Lung (tissue), 12 donors: Measurements from ENCODE around the gene AP5S1. TPM values are rescaled to one million over a fixed set of nuclear protein-coding genes. Genes with fewer than 3 reads are reported as not detected.

ENCODE experiments used
- ATAC-seq: fragments of 200-7000 bp; cut with Tn5 transposase; one replicate; pipeline ENCODE4 v1.9.1; 2020; ENCODE audit warnings: moderate number of reproducible peaks; ENCODE audit not compliant: insufficient read depth, low FRiP score
- DNase-seq, 3 donors: peaks; one replicate each; pipeline ENCODE4 v3.0.0-alpha.2; 2013 to 2017
- H3K27ac ChIP-seq, 2 donors: one replicate each; pipeline ENCODE4 v1.5.1; 2013; ENCODE audit warnings: mild to moderate bottlenecking in 2 of 2, moderate library complexity in 2 of 2, control low read depth in 1 of 2, inconsistent platforms in 1 of 2, low read depth in 1 of 2, low read length in 1 of 2
- H3K27me3 ChIP-seq, 3 donors: one replicate each; pipeline ENCODE4 v1.5.1; 2013; ENCODE audit warnings: low read length in 2 of 3; ENCODE audit not compliant: control insufficient read depth in 3 of 3, insufficient read depth in 3 of 3
- H3K36me3 ChIP-seq, 4 donors: one replicate each; pipeline ENCODE4 v1.5.1; 2013; ENCODE audit warnings: low read length in 4 of 4, mild to moderate bottlenecking in 1 of 4, moderate library complexity in 1 of 4; ENCODE audit not compliant: control insufficient read depth in 4 of 4, insufficient read depth in 4 of 4
- H3K4me1 ChIP-seq, 5 donors: one replicate each; pipeline ENCODE4 v1.5.1; 2013; ENCODE audit warnings: low read length in 5 of 5, mild to moderate bottlenecking in 2 of 5, moderate library complexity in 1 of 5; ENCODE audit not compliant: control insufficient read depth in 5 of 5, insufficient read depth in 5 of 5
- H3K4me3 ChIP-seq: one replicate; pipeline ENCODE4 v1.5.1; 2013; ENCODE audit warnings: mild to moderate bottlenecking, control low read depth, moderate library complexity
- H3K9ac ChIP-seq, 2 donors: one replicate each; pipeline ENCODE4 v1.5.1; 2013; ENCODE audit warnings: low read length in 2 of 2, control low read depth in 1 of 2; ENCODE audit not compliant: insufficient read depth in 1 of 2
- H3K9me3 ChIP-seq, 4 donors: one replicate each; pipeline ENCODE4 v1.5.1; 2013; ENCODE audit warnings: low read length in 3 of 4, mild to moderate bottlenecking in 1 of 4, moderate library complexity in 1 of 4; ENCODE audit not compliant: control insufficient read depth in 4 of 4, insufficient read depth in 3 of 4
- CTCF ChIP-seq: IDR thresholded peaks from 2 replicates; pipeline ENCODE4 v1.5.1; 2012; ENCODE audit warnings: mild to moderate bottlenecking; ENCODE audit errors: control extremely low read depth, extremely low read depth
- WGBS, 2 donors: extraction: QIAGEN DNeasy Blood & Tissue Kit; methylation state at CpG; one replicate each; pipeline ENCODE4 v1.1.7; 2013; 5-methylcytosine and 5-hydroxymethylcytosine counted together
- polyA plus RNA-seq, 2 donors: library from polyadenylated mRNA; stranded (reverse); fragments of 200-250 nt; gene quantifications; one replicate each; pipeline ENCODE4 v1.2.1, GENCODE V29; 2013
- total RNA-seq, 2 donors: library from RNA; depleted of rRNA in 1 of 2; stranded (reverse); fragments of >200 nt in 1 of 2; gene quantifications; one replicate each; pipeline ENCODE4 v1.2.1, GENCODE V29; 2014 to 2021
- donor health status: control.
- donor health status: control.
- donor health status: Bipolar disorder and iron deficiency.
- donor health status: healthy.
- donor health status: DM: yes; HTN: yes; CAD: no.

Gene AP5S1
- total and polyA plus RNA-seq, 4 donors: 8.1 to 20.7 (median 11.9) TPM

GRCh38 chr20:3873507-3873906 is 53.2 kb downstream of the AP5S1 start:
- Histone ChIP-seq H3K4me3 (no peak overlapping the region), H3K4me1 (peaks cover 0 to 4% (median 0%) of the 10 kb centered on the region in 5 donors), H3K36me3 (peaks cover 11 to 24% (median 14%) of the 10 kb centered on the region in 4 donors), H3K9ac (no peak overlapping the region), H3K27ac (no peak overlapping the region), H3K27me3 (no peaks in the 10 kb centered on the region), H3K9me3 (no peaks in the 10 kb centered on the region)
- no peak for TF ChIP-seq CTCF
- WGBS, 2 donors: 98 to 99% methylated on average over 5 of the region's 5 CpGs
- ATAC-seq: no peak
- DNase-seq: no peak

- no peak for ATAC-seq
- Histone ChIP-seq H3K36me3 (peaks cover 11 to 24% (median 14%) of the 10 kb centered on the region in 4 donors), H3K27ac (no peak overlapping the region), H3K27me3 (no peaks in the 10 kb centered on the region), H3K9ac (no peak overlapping the region), H3K9me3 (no peaks in the 10 kb centered on the region), H3K4me3 (no peak overlapping the region), H3K4me1 (peaks cover 0 to 4% (median 0%) of the 10 kb centered on the region in 5 donors)
- peak in 2 of 3 donors; percentile 26 to 51 for DNase-seq
- no peak for TF ChIP-seq CTCF
- 63 to 83% methylated on average over 3 of the region's 3 CpGs for WGBS, 2 donors
Observed at GRCh38 chr20:3874194-3874844, 54.0 kb downstream of the AP5S1 start.

GRCh38 chr20:3875378-3875974 is 55.1 kb downstream of the AP5S1 start:
- Histone ChIP-seq H3K9me3 (no peaks in the 10 kb centered on the region), H3K36me3 (peaks cover 11 to 20% (median 12%) of the 10 kb centered on the region in 4 donors), H3K9ac (no peak overlapping the region), H3K27ac (no peak overlapping the region), H3K27me3 (no peaks in the 10 kb centered on the region), H3K4me1 (no peaks in the 10 kb centered on the region), H3K4me3 (no peak overlapping the region)
- TF ChIP-seq CTCF: no peak
- DNase-seq: no peak
- 67 to 81% methylated on average over 9 of the region's 9 CpGs for WGBS, 2 donors
- no peak for ATAC-seq
